Activated CD8-positive, alpha-beta T cell treated with anti-CD3 and anti-CD28 coated beads for 36 hours (primary cell): ENCODE results near the gene TMEM151B. TPM values are rescaled to one million over a fixed set of nuclear protein-coding genes. Genes with fewer than 3 reads are reported as not detected.

Source experiments
- ATAC-seq: fragments of 200-7000 bp; cut with Tn5 transposase; one replicate; pipeline ENCODE4 v1.10.0; 2021; ENCODE audit warnings: mild to moderate bottlenecking, moderate library complexity
- CTCF ChIA-PET: fragments of 350-600 bp; sonication (Branson Sonifier 250); formaldehyde crosslinking; loops from one replicate; lab custom pipeline; 2021; ENCODE audit warnings: antibody characterized with exemption; lab: Charles Lee
- POLR2A ChIA-PET: fragments of 350-600 bp; sonication (Branson Sonifier 250); formaldehyde crosslinking; loops from one replicate; lab custom pipeline; 2021; ENCODE audit warnings: antibody characterized with exemption; lab: Charles Lee
- DNase-seq: peaks from one replicate; pipeline ENCODE4 v3.0.0-alpha.2; 2020
- H3K27ac Mint-ChIP-seq: one replicate; pipeline ENCODE4 v1.8.0; 2021; ENCODE audit warnings: mild to moderate bottlenecking, mixed read lengths
- H3K27me3 Mint-ChIP-seq: one replicate; pipeline ENCODE4 v1.8.0; 2021; ENCODE audit warnings: mixed read lengths
- H3K36me3 Mint-ChIP-seq: one replicate; pipeline ENCODE4 v1.8.0; 2021; ENCODE audit warnings: low read depth, mixed read lengths
- H3K4me1 Mint-ChIP-seq: one replicate; pipeline ENCODE4 v1.8.0; 2021; ENCODE audit warnings: low read depth, mixed read lengths
- H3K4me3 Mint-ChIP-seq: one replicate; pipeline ENCODE4 v1.8.0; 2021; ENCODE audit warnings: mild to moderate bottlenecking, moderate library complexity, mixed read lengths
- H3K9me3 Mint-ChIP-seq: one replicate; pipeline ENCODE4 v1.8.0; 2021; ENCODE audit warnings: mixed read lengths
- intact Hi-C: fragments of 100-400 bp; cut with micrococcal nuclease; formaldehyde crosslinking; loops from one replicate; pipeline ENCODE4 v1.10.0; 2022
- total RNA-seq, 2 experiments: library from RNA; stranded (reverse); gene quantifications; one replicate each; pipeline ENCODE4 v1.2.3, GENCODE V29; 2021
- TF ChIP-seq, protein P1 (sequence below): fragments of 200-600 bp; IDR thresholded peaks from one replicate; pipeline ENCODE4 v1.8.0; 2022; ENCODE audit warnings: antibody characterized with exemption, mild to moderate bottlenecking

The TMEM151B gene
- total RNA-seq, 2 experiments from 2014 or later: 0.05 TPM; not detected in 1

- peaks cover 52% of the 10 kb centered on the region for H3K4me1 Mint-ChIP-seq
- peak overlapping the region; percentile 66 for H3K27ac Mint-ChIP-seq
- H3K36me3 Mint-ChIP-seq: peaks cover 42% of the 10 kb centered on the region
- DNase-seq (no peak), ATAC-seq (no peak)
- CTCF ChIA-PET: interaction anchor here (1.4 kb wide), 1 partner anchor 44 kb away, joined by 5 read pairs; no protein-coding TSS in a partner anchor
- H3K9me3 Mint-ChIP-seq: no peaks in the 10 kb centered on the region
- no peaks in the 10 kb centered on the region for H3K27me3 Mint-ChIP-seq
- TF ChIP-seq, protein P1, sequence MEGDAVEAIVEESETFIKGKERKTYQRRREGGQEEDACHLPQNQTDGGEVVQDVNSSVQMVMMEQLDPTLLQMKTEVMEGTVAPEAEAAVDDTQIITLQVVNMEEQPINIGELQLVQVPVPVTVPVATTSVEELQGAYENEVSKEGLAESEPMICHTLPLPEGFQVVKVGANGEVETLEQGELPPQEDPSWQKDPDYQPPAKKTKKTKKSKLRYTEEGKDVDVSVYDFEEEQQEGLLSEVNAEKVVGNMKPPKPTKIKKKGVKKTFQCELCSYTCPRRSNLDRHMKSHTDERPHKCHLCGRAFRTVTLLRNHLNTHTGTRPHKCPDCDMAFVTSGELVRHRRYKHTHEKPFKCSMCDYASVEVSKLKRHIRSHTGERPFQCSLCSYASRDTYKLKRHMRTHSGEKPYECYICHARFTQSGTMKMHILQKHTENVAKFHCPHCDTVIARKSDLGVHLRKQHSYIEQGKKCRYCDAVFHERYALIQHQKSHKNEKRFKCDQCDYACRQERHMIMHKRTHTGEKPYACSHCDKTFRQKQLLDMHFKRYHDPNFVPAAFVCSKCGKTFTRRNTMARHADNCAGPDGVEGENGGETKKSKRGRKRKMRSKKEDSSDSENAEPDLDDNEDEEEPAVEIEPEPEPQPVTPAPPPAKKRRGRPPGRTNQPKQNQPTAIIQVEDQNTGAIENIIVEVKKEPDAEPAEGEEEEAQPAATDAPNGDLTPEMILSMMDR: no peak
- intact Hi-C loops: no loop called here
- no peak overlapping the region for H3K4me3 Mint-ChIP-seq
- POLR2A ChIA-PET: interaction anchor here (17.2 kb wide), 1 partner anchor 15 kb away, joined by 486 read pairs; the partner anchor contains the start of gene HSP90AB1
These were observed 9.6 kb upstream of the TMEM151B start for GRCh38 chr6:44260451-44261297.

DNA sequence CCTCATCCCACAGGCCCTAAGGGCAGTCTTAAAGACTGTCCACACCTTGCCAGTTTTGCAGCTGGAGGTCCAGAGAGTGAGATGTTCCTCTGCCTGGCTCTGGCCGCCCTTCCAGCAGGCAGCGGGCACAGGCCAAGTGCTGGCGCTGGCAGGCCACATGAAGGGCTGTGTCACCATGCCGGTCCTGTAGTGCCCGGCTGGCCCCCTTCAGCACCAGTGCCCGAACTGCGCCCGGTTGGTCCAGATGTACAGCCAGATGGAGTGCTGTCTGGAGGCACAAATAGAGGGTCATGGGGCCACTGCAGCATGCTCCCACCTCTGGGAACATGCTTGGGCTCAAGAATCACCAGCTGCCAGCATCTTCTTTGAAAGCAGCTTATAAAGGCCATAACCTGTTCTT lies 8.7 kb upstream of the TMEM151B start:
- H3K27me3 Mint-ChIP-seq: no peaks in the 10 kb centered on the region
- ChIA-PET POLR2A (interaction anchor here (0.9 to 17.2 kb wide), 5 partner anchors 8 to 47 kb away, joined by 3 to 486 read pairs (median 11); partner anchors contain the start of gene HSP90AB1), CTCF (interaction anchor here (0.9 to 1.5 kb wide), 8 partner anchors 8 to 161 kb away, joined by 3 to 6 read pairs (median 4); partner anchors contain the start of gene AARS2)
- H3K9me3 Mint-ChIP-seq: no peaks in the 10 kb centered on the region
- DNase-seq (no peak), ATAC-seq (no peak)
- H3K36me3 Mint-ChIP-seq: peaks cover 41% of the 10 kb centered on the region
- intact Hi-C loops: no loop called here
- no peak overlapping the region for H3K27ac Mint-ChIP-seq
- peaks cover 49% of the 10 kb centered on the region for H3K4me1 Mint-ChIP-seq
- no peak overlapping the region for H3K4me3 Mint-ChIP-seq
- TF ChIP-seq, protein P1: no peak

GRCh38 chr6:44262467-44263353 lies 7.5 kb upstream of the TMEM151B start:
- TF ChIP-seq, protein P1: no peak
- Mint-ChIP-seq H3K4me1 (peaks cover 54% of the 10 kb centered on the region), H3K27ac (peak overlapping the region; percentile 95), H3K4me3 (peak overlapping the region; percentile 95), H3K27me3 (no peaks in the 10 kb centered on the region), H3K36me3 (peaks cover 40% of the 10 kb centered on the region), H3K9me3 (no peaks in the 10 kb centered on the region)
- no peak for DNase-seq
- CTCF ChIA-PET: interaction anchor here (0.9 to 1.5 kb wide), 8 partner anchors 8 to 163 kb away, joined by 3 to 6 read pairs (median 4); no protein-coding TSS in a partner anchor
- POLR2A ChIA-PET: interaction anchor here (0.6 to 17.2 kb wide), 7 partner anchors 8 to 50 kb away, joined by 3 to 486 read pairs (median 4); partner anchors contain the start of gene HSP90AB1
- peak; percentile 0 for ATAC-seq
- intact Hi-C loops: no loop called here

DNA sequence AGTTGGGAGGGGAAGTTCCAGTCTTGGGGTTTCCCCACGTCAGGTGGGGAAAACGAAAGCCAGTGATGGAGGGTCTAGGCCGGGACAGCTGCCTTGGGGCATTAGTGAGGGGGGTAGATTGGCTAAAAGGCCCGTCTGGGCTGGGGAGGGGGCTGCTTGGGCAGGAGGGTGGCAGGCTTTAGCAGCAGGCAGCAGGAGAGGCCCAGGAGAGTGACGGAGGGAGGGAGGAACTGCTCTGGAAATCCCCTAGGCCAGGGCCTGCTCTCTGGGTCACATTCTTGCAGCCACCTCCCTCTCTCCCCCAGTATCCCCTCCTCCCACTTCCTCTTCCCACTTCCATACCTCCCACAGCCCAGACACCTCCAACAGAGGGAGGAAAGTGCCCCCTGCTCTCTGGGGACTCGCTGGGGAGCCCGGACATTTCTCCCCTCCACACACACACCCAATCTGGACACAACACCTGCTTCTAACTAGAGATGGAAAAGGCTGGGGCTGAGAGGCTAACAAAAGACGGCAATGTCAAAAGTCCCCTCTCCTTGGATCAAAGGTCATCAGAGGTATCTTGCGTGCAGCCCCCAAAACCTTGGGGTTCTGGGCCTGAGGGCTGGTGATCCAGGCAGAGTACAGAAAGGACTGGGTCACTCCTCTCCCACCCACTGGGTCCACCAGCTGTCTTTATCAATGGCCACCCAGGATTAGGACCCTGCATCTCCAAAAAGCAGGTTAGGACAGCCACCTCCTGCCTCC lies 6.7 kb upstream of the TMEM151B start:
- peaks cover 48% of the 10 kb centered on the region for H3K4me1 Mint-ChIP-seq
- peak; percentile 48 for DNase-seq
- H3K27me3 Mint-ChIP-seq: no peaks in the 10 kb centered on the region
- intact Hi-C loops: no loop called here
- CTCF ChIA-PET: interaction anchor here (0.9 to 2.0 kb wide), 6 partner anchors 9 to 91 kb away, joined by 3 to 10 read pairs (median 5); partner anchors contain the start of genes HSP90AB1 and SLC29A1
- POLR2A ChIA-PET: interaction anchor here (0.6 to 17.2 kb wide), 10 partner anchors 8 to 124 kb away, joined by 3 to 486 read pairs (median 4); partner anchors contain the start of genes CDC5L and HSP90AB1
- H3K4me3 Mint-ChIP-seq: peak overlapping the region; percentile 95
- ATAC-seq: peak; percentile 17
- peak overlapping the region; percentile 95 for H3K27ac Mint-ChIP-seq
- no peaks in the 10 kb centered on the region for H3K9me3 Mint-ChIP-seq
- H3K36me3 Mint-ChIP-seq: peaks cover 36% of the 10 kb centered on the region
- TF ChIP-seq, protein P1: no peak
